Measurements from ENCODE around the gene FAM3D.
"Not testable (repeated sequence)": the region's sequence is repeated elsewhere in the genome, so short reads cannot be mapped to it uniquely, and the experiment has no call there.

Gene FAM3D, protein sequence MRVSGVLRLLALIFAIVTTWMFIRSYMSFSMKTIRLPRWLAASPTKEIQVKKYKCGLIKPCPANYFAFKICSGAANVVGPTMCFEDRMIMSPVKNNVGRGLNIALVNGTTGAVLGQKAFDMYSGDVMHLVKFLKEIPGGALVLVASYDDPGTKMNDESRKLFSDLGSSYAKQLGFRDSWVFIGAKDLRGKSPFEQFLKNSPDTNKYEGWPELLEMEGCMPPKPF

DNA sequence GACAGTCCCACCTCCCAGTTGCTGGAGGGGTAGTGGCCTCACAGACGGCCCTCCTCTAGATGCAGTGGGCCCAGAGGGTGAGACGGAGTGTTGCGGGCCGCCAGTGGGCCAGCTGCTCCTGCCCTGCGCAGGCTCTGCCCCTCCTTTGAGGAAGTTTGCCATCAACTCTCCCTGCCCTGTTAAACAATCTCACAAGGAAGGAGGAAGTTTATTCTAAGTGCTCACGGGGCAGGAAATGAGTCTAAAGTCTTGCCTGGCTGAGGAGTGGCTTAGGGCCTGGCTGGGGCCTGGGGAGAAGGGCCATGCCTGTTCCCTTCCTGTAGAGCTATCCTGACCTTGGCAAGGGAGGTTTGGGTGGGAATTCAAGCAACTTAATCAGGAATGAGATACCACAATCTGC lies at the start of gene FAM3D:
Gene FAM3D, minus strand, starts transcription at position 92 of the 400 bp plus-strand sequence. CDS start 11,211 bp downstream, outside the sequence.
- DNase-seq, result no peak

DNA sequence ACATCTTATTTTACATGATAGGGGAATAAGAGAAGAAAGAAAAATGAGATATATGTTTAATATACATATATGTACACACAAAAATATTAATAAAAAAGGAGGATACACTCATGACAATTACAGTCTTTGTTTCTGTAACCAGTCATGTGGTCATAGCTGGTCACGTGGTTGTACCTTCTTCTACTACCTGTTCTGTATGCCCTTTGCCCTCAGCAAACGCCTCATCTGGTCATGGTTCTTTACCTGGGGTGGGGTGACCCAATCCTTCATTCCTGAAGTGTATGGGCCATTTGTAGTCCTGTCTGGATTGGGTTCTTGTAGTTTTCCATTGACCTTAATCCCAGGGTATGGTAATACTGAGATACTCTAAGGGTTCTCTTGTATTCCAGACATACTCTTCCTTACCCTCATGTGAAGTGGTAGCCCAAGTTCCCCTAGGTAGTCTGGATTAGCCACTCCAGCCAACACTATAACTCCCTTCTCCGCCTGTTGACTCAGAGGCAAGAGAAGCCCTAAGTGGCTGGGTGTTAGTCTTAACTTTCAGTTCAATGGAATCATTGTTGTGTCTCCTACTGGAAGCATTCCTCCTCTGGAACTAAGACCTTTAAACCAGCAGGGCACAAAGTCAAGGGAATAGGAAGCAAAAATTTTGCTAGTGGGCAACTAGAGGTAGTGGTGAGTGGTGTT lies 47.3 kb upstream of the FAM3D start:
- DNase-seq, result no peak

DNA sequence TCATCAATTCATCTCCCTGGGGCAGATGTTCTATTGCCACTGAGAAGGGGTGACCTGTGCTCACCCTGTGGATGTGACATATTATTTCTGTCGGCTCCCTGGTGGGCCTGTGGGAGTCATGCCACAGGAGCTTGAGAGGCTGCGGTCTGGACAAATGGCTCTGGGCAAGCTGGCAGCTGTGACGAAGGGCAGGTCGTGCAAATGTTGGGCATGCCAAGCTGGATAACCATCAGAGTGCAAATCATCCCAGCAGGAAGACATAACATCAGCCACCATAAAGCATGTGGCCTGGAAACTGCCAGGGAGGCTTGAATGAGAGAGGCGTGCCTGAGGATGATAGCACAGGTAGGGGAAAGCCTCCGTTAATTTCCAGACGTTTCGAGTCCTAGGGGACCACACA lies 45.3 kb upstream of the FAM3D start:
- DNase-seq, result no peak

DNA sequence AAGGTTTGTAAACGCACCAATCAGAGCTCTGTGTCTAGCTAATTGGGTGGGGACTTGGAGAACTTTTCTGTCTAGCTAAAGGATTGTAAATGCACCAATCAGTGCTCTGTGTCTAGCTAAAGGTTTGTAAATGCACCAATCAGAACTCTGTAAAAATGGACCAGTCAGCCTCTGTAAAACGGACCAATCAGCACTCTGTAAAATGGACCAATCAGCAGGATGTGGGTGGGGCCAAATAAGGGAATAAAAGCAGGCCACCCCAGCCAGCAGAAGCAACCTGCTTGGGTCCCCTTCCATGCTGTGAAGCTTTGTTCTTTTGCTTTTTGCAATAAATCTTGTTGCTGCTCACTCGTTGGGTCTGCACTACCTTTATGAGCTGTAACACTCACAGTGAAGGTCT lies 42.4 kb upstream of the FAM3D start:
- not testable (repeated sequence) for DNase-seq

DNA sequence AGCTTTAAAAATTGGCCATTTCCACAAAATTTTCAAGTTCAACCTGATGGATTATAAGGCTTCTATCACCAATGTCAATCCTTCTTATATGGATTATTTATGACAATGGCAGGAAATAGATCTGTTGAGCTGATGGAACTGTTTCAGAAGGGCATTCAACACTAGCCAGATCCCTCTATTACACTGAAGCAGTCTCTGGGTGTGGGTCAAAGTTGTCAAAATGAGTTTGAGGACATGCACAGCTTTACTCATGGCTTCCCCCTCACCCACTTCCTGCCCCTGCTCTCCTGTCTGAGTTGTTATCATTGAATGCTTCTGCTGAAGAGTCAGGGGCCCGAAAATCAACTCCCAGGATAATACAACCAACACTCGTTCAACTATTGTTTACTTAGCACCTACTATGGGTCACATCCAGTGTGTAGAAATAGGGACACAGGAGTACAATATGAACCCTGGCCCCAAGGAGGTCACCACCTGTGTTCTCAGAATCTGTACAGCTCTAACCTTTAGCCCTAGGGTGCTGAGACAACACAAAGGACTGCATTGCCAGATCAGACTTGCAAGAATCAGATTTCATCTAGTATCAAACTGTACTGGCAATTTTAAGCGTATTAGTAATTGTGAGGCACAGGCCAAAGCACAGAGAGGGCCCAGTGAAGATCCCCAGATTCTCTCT lies 41.7 kb upstream of the FAM3D start:
- DNase-seq, result no peak

DNA sequence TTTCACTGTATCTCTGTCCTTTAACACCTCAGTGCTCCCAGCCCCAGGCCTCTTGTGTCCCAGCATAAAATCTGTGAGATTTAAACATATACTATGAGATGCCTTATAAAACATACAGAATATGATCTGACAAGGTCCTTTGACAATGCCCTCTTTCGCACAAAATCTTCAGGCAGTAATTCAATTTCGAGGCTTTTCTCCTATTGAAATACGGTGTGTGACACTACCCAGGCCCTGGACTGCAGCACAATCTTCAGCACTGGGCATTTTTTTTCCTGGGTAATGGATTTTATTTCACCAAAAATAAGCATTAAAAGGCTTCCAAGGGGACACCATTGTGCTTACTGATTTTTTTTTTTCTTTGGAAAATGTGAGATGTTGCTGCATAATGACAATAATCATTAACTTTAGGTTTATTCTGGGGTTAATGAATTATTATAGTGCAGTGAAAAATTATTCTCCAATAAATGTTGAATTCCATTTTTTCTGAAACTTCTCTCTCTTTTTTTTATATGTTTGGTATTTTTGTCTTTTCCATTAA lies 40.9 kb upstream of the FAM3D start:
- no peak for DNase-seq

DNA sequence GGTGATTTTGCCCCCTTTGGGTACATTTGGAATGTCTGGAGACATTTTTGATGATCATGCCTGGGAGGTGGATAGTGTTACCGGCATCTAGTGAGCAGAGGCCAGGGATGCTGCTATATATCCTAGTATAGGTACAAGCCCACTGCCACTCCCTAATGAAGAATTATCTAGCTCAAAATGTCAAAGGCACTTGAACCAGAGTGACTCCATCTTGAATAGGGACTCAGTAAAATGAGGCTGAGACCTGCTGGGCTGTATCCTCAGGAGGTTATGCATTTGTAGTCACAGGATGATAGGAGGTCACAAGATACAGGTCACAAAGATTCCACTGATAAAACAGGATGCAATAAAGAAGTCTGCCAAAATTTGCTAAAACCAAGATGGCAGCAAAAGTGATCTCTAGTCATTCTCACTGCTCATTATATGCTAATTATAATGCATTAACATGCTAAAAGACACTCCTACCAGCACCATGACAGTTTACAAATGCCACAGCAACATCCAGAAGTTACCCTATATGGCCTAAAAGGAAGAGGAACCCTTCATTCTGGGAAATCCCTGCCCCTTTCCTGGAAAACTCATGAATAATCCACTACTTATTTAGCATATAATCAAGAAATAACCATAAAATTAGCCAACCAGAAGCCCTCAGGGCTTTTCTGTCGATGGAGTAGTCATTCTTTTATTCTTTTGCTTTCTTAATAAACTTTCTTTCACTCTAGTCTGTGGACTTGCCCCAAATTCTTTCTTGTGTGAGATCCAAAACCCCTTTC lies 40.0 kb upstream of the FAM3D start:
- DNase-seq, result no peak

DNA sequence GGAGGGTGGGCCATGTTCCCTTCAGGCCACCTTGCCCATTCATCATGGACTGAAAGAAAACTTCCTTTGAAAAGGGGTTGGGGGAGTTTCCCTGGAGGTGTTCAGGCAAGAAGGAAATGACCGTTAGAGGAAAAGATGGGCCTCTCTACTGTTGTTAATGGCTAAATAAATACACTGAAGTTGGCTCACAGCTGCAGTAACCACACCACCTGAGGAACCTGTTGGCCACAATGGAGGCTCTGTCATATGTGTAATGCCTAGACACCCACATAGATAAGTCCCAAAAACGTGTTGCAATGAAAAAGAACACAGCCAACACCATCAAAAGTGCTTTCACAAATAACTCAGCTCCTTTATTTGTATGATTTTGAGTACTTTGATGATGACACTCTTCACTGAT lies 38.2 kb upstream of the FAM3D start:
- no peak for DNase-seq

DNA sequence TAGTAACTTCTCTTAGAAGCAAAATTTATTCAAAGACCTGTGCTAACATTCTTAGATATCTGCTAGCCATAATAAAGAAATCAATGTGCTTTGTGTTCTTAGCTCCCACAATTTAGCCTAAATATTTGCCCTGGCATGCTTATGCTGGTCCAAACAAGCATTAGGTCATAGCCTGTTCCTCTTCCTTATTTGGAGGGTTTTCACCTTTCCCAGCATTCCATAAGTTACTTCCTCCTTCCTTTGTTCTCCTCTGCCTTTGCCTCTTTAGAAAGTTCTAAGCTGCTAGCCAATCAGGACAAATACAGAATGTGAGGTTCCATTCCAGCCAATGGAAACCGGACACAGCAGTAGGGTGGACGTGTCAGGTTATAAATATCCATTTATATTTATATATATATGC lies 37.7 kb upstream of the FAM3D start:
- not testable (repeated sequence) for DNase-seq

DNA sequence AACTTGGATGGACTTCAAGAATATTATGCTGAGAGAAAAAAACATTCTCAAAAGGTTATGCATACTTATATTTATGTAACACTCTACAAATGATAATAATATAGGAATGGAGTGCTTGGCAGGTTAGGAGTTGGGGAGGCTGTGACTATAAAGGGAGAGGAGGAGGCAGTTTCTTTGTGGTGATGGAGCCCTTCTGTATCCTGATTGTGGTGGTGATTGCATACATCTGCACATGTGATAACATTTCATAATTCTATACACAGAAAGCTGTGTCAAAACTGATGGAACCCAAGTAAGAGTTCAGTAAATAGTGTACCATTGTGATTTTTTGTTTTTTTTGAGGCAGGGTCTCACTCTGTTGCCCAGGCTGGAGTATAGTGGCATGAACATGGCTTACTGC lies 31.7 kb upstream of the FAM3D start:
- no peak for DNase-seq

DNA sequence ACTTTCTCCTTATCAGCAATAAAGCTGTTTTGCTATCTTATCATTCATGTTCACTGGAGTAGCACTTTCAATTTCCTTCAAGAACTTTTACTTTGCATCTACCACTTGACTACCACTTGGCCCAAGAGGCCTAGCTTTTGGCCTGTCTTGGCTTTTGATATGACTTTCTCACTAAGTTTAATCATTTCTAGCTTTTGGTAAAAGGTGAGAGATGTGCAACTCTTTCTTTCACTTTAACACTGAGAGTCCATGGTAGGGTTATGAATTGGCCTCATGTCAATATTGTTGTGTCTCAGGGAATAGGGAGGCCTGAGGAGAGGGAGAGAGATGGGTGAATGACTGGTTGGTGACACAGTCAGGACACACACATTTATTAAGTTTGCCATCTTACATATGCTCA lies 31.0 kb upstream of the FAM3D start:
- no peak for DNase-seq

DNA sequence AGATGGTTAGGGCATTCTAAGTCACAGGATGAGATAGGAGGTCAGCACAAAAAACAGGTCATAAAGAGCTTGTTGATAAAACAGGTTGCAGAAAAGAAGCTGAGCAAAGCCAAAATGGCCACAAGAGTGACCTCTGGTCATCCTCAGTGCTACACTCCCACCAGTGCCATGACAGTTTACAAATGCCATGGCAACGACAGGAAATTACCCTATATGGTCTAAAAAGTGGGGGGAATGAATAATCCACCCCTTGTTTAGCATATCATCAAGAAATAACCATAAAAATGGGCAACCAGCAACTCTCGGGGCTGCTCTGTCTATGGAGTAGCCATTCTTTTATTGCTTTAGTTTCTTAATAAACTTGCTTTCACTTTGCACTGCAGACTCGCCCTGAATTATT lies 30.2 kb upstream of the FAM3D start:
- not testable (repeated sequence) for DNase-seq

DNA sequence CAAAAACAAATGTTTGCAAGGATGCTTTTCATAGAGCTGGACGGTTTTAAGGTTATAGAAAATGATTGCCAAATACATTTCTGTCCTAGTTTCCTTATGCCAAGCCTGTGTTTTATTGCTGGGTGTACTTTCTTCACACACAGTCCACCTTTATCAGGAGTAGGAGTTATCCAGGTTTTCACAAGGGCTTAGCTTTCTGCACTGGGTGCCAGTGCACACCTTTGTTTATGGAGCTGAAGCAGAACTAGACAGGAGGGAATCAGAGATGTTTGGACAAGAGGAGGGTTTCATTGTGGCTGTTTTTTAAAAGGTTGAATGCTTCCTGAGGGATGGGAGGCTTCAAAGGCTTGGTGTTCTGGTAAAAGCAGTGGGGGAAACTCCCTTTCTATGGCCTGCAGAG lies 29.5 kb upstream of the FAM3D start:
- no peak for DNase-seq

DNA sequence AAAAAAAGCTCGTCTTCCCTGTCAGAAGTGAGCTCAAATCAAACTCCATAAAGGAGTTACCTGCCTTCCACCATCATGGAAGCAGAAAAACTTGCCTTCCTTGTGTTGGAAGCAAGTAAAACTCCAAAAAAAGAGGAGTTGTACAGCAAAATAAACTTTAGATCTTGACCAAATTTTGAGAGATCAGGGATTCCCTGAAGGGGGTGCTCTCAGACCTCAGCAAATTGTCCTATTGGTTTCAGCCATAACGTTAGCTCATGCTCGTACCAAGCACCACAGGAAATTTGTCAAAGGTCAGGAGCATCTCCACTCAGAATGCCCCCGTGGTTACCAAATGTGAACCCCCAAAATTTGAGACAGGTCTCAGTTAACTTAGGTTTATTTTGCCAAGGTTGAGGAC lies 28.7 kb upstream of the FAM3D start:
- not testable (repeated sequence) for DNase-seq

DNA sequence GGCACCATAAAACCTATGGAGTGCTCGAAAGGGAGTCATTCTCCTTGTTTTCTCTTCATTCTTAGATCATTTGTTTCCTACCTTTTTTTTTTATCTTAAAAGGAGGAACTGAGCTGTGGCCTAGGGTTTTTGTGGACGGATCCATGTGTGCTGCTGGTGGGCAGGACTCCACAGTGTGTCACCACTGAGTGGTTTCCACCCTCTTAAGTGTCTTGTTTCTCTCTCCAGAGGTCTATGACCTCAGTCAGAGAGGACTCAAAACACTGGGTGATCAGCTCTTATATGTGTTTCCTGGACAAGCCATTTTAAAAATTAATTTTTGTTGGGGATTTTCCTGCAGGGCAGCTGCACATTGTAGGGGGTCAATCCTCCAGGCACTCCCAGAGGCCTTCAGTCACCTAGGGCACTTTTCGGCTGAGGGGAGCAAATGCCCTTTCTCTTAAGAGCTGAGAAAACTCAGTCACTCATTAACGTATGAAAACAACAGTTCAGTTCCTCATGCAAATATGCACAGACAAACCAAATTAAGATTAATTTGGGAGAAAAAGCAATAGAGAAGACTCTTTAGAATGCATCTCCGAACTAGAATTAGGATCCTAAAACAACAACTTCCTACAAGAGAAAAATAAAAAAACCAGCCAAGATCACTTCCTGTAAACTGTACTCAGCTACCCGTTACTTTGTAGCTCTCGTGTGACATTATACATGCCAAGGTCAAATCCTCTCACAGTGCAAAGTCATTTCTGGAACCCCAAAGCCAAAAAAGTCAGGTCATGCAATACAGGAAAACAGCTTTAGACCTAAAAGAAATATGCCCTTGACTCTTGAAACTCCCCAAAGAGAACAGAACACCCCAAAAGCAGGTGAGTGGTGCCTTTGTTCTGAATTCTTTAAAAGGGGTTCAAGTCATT lies 27.6 kb upstream of the FAM3D start:
- no peak for DNase-seq

DNA sequence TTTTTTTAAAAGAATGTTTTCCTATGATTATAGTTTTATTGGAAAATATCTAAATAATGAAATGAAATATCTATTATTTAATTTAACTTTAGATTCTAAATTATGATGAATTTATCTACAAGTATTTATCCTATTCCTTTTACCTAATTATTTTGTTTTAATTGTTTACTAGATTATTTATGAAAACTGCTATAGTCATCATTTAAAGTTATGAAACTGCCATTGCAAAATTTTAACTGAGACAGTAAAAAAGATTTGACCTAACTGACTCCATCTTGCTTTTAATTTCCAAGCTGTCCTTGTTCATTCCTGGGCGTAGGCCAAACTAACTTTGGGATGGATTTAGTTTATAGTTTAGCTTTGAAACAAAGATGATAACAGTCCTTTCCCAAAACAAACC lies 25.9 kb upstream of the FAM3D start:
- no peak for DNase-seq

DNA sequence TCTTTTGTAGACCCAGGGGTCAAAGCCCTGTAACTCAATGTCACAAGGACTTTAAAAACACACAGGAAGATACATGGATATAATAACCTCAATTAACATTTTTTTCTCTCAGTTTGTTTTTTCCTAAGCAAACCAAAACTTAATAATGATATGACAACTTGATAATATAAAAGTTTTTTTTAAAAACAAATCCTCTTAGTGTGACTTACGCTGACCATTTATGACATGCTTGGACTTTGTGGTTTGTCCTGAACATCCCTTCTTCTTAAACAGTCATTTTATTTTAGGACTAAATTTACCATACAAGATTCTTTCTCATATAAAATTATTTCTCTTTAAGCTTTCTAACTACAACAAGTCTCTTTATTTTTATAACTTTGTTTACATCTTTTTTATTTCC lies 25.4 kb upstream of the FAM3D start:
- no peak for DNase-seq

DNA sequence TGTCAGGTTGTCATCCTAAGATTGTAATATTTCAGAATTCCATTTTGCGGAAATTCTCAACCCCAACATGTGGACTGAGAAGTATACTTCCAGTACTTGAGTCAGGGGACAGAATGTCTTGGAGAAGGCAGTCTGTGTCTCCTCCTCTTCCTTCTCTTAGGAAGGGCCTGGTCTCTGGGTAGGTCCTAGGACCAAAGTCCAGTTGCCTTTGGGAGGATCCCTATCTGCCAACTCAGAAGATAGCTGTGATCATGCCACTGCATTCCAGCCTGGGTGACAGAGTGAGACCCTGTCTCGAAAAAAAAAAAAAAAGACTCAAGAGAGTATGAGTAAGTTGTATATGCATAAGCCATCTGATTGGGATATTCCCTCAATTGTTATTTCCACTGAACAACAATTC lies 23.9 kb upstream of the FAM3D start:
- no peak for DNase-seq

DNA sequence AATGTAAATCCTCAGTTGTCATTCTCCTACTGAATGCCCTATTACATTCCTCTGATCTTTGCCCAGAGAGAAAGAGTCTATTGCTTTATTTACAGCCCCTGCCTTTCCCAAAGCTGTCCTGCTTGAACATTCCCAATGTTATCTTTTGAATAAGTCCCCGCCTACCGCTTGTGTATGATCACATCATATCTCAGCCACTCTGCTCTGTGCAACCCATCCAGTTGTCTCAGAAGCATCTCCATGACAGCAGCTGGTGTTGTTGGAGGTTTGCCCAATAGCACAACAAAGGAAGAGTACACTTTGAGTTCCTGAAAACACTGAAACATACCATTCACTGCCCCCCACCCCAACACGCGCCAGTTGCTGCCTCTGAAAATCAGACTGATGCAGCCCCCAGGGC lies 22.0 kb upstream of the FAM3D start:
- no peak for DNase-seq

DNA sequence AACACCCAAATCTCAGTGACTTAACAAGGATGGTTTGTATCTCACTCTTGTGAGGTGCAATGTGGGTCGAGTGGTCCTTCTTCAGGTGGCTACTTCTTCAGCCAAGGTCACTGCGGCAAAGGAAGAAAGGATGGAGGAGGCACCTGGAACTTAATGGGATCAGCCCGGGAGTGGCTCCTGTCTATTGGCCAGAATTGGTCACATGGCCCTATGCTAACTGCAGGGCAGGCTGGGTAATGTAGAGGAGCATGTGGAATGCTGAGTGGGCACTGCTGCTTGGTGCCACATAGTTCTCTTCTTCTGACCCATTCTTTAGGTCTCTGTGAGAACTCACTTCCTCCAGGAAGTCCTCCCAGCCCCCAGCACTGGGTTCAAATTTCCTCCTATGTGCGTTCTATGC lies 20.3 kb upstream of the FAM3D start:
- no peak for DNase-seq

DNA sequence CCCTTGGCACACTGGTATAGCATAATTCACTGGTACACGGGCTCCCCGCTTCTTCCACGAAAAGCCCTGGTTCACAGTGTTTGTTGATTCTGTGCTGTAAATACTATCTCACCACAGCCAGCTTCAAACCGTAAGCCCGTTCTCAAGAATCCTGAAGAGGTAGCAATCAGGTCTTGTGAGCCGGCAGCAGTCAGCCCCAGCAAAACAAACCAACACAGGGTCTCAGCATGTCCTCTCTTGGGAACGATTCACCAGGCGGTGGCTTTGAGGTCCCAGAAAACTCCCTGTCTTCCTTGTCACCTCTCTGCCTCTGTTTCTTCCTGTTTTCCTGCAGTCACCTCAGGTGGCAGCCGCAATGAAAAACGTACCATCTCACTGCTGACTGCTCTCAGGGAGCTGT lies 19.1 kb upstream of the FAM3D start:
- no peak for DNase-seq

DNA sequence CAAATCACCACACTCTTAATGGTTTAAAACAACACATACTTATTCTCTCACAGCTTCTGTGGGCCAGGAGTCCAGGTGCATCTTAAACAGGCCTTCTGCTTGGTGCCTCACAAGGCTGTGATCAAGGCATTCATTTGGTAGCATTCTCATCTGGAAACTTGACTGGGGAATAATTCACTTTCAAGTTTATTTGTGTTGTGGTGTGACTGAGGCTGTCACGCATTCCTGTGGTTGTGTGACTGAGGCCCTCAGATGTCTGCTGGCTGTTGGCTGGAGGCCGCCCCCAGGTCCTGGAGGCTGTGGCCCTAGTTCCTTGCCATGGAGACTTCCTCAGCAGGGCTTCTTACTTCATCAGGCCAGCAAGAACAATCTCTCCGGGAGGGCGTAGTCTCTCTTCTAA lies 16.9 kb upstream of the FAM3D start:
- DNase-seq, result no peak

Data from NCI-H1436 treated with DMSO at 0.1 percent for 48 hours (cell line).